HepG2 (cell line): ENCODE results near the gene TEAD4. TPM values are rescaled to one million over a fixed set of nuclear protein-coding genes. Genes with fewer than 3 reads are reported as not detected.

Experiments
- ATAC-seq: fragments of 200-7000 bp; cut with Tn5 transposase; 3 replicates; pipeline ENCODE4 v1.9.1; 2020; ENCODE audit warnings: mild to moderate bottlenecking, moderate library complexity
- BruUV-seq: library from RNA; stranded (reverse); fragments of 400-500 nt; replicated peaks from 2 replicates; lab custom pipeline; 2021; lab: Mats Ljungman, UMichigan
- CTCF ChIA-PET: fragments of 300-600 bp; formaldehyde crosslinking; extraction: SDS; loops from one replicate; lab custom pipeline; 2021; ENCODE audit warnings: low total read pairs, inconsistent platforms, low intra/inter-chr PET ratio; lab: Yijun Ruan, JAX
- POLR2A ChIA-PET: fragments of 350-600 bp; sonication (Branson Sonifier 250); formaldehyde crosslinking; loops from one replicate; lab custom pipeline; 2020; ENCODE audit warnings: antibody characterized with exemption, inconsistent platforms; lab: Yijun Ruan, JAX
- DNase-seq: peaks from one replicate; pipeline ENCODE4 v3.0.0-alpha.2; 2015; ENCODE audit warnings: low spot score
- FAIRE-seq: peaks from 3 replicates; lab custom pipeline; 2011; peaks lifted over from hg19 to GRCh38; lab: Jason Lieb, UNC
- H2AFZ ChIP-seq: one replicate; pipeline ENCODE4 v1.6.1; 2011; ENCODE audit warnings: low read length, inconsistent platforms
- H3K27ac ChIP-seq: fragments of 300-600 bp; 3 replicates; pipeline ENCODE4 v1.8.0; 2011; ENCODE audit warnings: mixed run types, mild to moderate bottlenecking, mixed read lengths, low read length, inconsistent platforms; ENCODE audit not compliant: insufficient read depth; ENCODE audit errors: extremely low read length
- H3K27me3 ChIP-seq, 2 experiments: fragments of 200-600 bp in 1 of 2; 2 replicates in 1 of 2; 3 replicates in 1 of 2; pipeline versions ENCODE4 v1.6.0 to v1.8.0; 2011; ENCODE audit warnings: low read length in 2 of 2, mild to moderate bottlenecking in 2 of 2, moderate library complexity in 2 of 2, inconsistent platforms in 1 of 2; ENCODE audit not compliant: insufficient read depth in 2 of 2, control insufficient read depth in 1 of 2
- H3K36me3 ChIP-seq, 2 experiments: fragments of 200-600 bp in 1 of 2; replicated peaks in 1 of 2; 2 replicates in 1 of 2; 3 replicates in 1 of 2; pipeline versions ENCODE4 v1.5.1 to v1.8.0; 2011; ENCODE audit warnings: low read length in 2 of 2, inconsistent platforms in 1 of 2; ENCODE audit not compliant: insufficient read depth in 2 of 2, control insufficient read depth in 1 of 2
- H3K4me1 ChIP-seq: 2 replicates; pipeline ENCODE4 v1.5.1; 2012; ENCODE audit warnings: low read length, inconsistent platforms; ENCODE audit not compliant: insufficient read depth
- H3K4me2 ChIP-seq: 2 replicates; pipeline ENCODE4 v1.6.0; 2011; ENCODE audit warnings: low read depth, low read length, inconsistent platforms
- H3K4me3 ChIP-seq, 3 experiments: fragments of 200-600 bp in 1 of 3; sonication (generic), shearing (Covaris generic) in 1 of 3; replicated peaks in 1 of 3; 2 replicates each; pipeline ENCODE4 v1.5.1; 2011 to 2016; ENCODE audit warnings: low read length in 3 of 3, inconsistent platforms in 2 of 3, low read depth in 2 of 3, mild to moderate bottlenecking in 2 of 3, control low read depth in 1 of 3, mixed read lengths in 1 of 3; ENCODE audit not compliant: insufficient read depth in 1 of 3
- H3K79me2 ChIP-seq: one replicate; pipeline ENCODE4 v1.6.1; 2011; ENCODE audit warnings: low read length, inconsistent platforms; ENCODE audit not compliant: insufficient read depth
- H3K9ac ChIP-seq: 2 replicates; pipeline ENCODE4 v1.6.0; 2011; ENCODE audit warnings: mild to moderate bottlenecking, low read depth, low read length, inconsistent platforms; ENCODE audit not compliant: insufficient read depth
- H3K9me3 ChIP-seq: 2 replicates; pipeline ENCODE4 v1.5.1; 2012; ENCODE audit warnings: mild to moderate bottlenecking, low read length
- H4K20me1 ChIP-seq: 2 replicates; pipeline ENCODE4 v1.6.0; 2011; ENCODE audit warnings: inconsistent platforms, mild to moderate bottlenecking, low read length, moderate library complexity; ENCODE audit not compliant: insufficient read depth
- HNRNPUL1 ChIP-seq: fragments of 200-400 bp; formaldehyde crosslinking; IDR thresholded peaks from 2 replicates; pipeline ENCODE4 v1.6.1; 2017; ENCODE audit warnings: low read depth, mild to moderate bottlenecking, low read length, moderate library complexity
- RERE ChIP-seq: IDR thresholded peaks from 2 replicates; pipeline ENCODE4 v1.6.1; 2016; ENCODE audit warnings: low read depth, missing genetic modification reagents, missing compliant biosample characterization
- TRIM24 ChIP-seq: sonication (generic); formaldehyde crosslinking; IDR thresholded peaks from 2 replicates; pipeline ENCODE4 v1.8.0; 2022; ENCODE audit warnings: mild to moderate bottlenecking, missing genetic modification reagents
- ZBTB4 ChIP-seq: sonication (generic); formaldehyde crosslinking; IDR thresholded peaks from 2 replicates; pipeline ENCODE4 v1.4.0; 2020; ENCODE audit warnings: missing genetic modification reagents, mild to moderate bottlenecking, borderline replicate concordance
- ZC3H13 ChIP-seq: sonication (generic); formaldehyde crosslinking; IDR thresholded peaks from 2 replicates; pipeline ENCODE4 v1.8.1; 2023; ENCODE audit warnings: mild to moderate bottlenecking, missing genetic modification reagents, moderate library complexity
- ZNF281 ChIP-seq: sonication (generic); formaldehyde crosslinking; IDR thresholded peaks from 2 replicates; pipeline ENCODE4 v1.4.0; 2020; ENCODE audit warnings: missing genetic modification reagents, borderline replicate concordance
- ZNF605 ChIP-seq: sonication (generic); formaldehyde crosslinking; IDR thresholded peaks from 2 replicates; pipeline ENCODE4 v1.8.0; 2022; ENCODE audit warnings: mild to moderate bottlenecking, missing genetic modification reagents
- ZNF607 ChIP-seq: sonication (generic); formaldehyde crosslinking; IDR thresholded peaks from 2 replicates; pipeline ENCODE4 v1.5.1; 2020; ENCODE audit warnings: missing genetic modification reagents, mild to moderate bottlenecking, borderline replicate concordance
- WGBS: methylation state at CpG from one replicate; pipeline ENCODE4 v1.1.6; 2017; ENCODE audit warnings: low lambda C conversion rate; 5-methylcytosine and 5-hydroxymethylcytosine counted together
- in situ Hi-C: cut with HindIII; loops from 2 replicates; pipeline ENCODE4 v1.10.0; 2017; ENCODE audit warnings: low pct_unique_long_range_greater_than_20kb; ENCODE audit not compliant: extremely low pct_ligation_motif_present
- intact Hi-C: fragments of 100-400 bp; cut with micrococcal nuclease; formaldehyde crosslinking; loops from one replicate; pipeline ENCODE4 v1.10.0; 2022; ENCODE audit not compliant: unreplicated experiment
- polyA plus RNA-seq, 8 experiments: library from polyadenylated mRNA; depleted of rRNA in 3 of 8; stranded (reverse) in 7 of 8; unstranded in 1 of 8; fragments of >200 nt; fragmentation: Illumina TruSeq in 4 of 8; extraction: Trizol in 4 of 8; gene quantifications; 2 replicates each; pipeline versions ENCODE4 v1.2.1 to v1.2.3, GENCODE V29; 2011 to 2016; ENCODE audit warnings: low read depth in 4 of 8, missing spikeins in 1 of 8, mixed read lengths in 1 of 8; ENCODE audit not compliant: insufficient read depth in 1 of 8
- total RNA-seq, 5 experiments: library from RNA; depleted of rRNA; stranded (reverse); fragments of >200 nt; fragmentation: Illumina TruSeq; extraction: Trizol; gene quantifications; 2 replicates each; pipeline ENCODE4 v1.2.3, GENCODE V29; 2016; ENCODE audit warnings: low read depth in 1 of 5

TEAD4 gene
- total and polyA plus RNA-seq, 2 of the 13 experiments (the other 11 are each of a cell fraction or from before 2014, with no cell fraction given) = 45.0 to 69.4 TPM

DNA sequence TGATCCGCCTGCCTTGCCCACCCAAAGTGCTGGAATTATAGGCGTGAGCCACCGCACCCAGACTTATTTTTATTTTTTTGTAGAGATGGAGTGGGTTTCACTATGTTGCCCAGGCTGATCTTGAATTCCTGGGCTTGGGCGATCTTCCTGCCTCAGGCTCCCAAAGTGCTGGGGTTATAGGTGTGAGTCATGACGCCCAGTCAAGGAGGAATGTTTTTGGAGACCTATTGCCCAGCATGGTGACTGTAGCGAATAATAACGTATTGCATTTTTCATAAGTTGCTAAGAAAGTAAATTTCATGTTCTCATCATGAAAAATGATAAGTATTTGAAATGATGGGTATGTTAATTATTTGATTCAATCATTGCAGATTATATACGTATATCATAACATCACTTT, 46.5 kb downstream of the TEAD4 start:
- intact Hi-C loops = no loop called here

More for the DNA sequence above, 46.5 kb downstream of the TEAD4 start:
- no peak overlapping the region for H3K27ac ChIP-seq
- no peak overlapping the region for H2AFZ ChIP-seq
- POLR2A ChIA-PET = no interaction called here
- TF ChIP-seq ZNF605 (CRISPR knock-in tag) = no peak
- no peak for TF ChIP-seq ZNF281
- no peak for TF ChIP-seq ZBTB4
- TF ChIP-seq TRIM24 = no peak
- no peak for TF ChIP-seq ZC3H13 (CRISPR knock-in tag)
- TF ChIP-seq RERE = no peak
- TF ChIP-seq HNRNPUL1 = no peak
- no peak for TF ChIP-seq ZNF607
- TF ChIP-seq, all 625 proteins: peak for 0
- Histone ChIP-seq H3K9me3 (no peaks in the 10 kb centered on the region), H3K36me3 (peaks cover 27 to 77% of the 10 kb centered on the region in 2 experiments), H4K20me1 (0 out of 2 replicates have a peak, but pooled peaks cover 3% of the 10 kb centered on the region), H3K4me2 (no peak overlapping the region), H3K79me2 (peaks cover 3% of the 10 kb centered on the region), H3K4me1 (no peaks in the 10 kb centered on the region), H3K4me3 (no peak overlapping the region), H3K9ac (no peak overlapping the region), H3K27me3 (no peaks in the 10 kb centered on the region)
- 99% methylated on average over 8 of the region's 8 CpGs for WGBS
- DNase-seq (no peak), ATAC-seq (no peak), FAIRE-seq (no peak)
- in situ Hi-C loops = no loop called here
- CTCF ChIA-PET = no interaction called here
- no TSS peak for BruUV-seq
